ENCODE results near the gene TMEM54. TPM values are rescaled to one million over a fixed set of nuclear protein-coding genes. Genes with fewer than 3 reads are reported as not detected.

The TMEM54 gene
- total RNA-seq, 2 donors from 2014 or later: 40.2 to 41.2 TPM

DNA sequence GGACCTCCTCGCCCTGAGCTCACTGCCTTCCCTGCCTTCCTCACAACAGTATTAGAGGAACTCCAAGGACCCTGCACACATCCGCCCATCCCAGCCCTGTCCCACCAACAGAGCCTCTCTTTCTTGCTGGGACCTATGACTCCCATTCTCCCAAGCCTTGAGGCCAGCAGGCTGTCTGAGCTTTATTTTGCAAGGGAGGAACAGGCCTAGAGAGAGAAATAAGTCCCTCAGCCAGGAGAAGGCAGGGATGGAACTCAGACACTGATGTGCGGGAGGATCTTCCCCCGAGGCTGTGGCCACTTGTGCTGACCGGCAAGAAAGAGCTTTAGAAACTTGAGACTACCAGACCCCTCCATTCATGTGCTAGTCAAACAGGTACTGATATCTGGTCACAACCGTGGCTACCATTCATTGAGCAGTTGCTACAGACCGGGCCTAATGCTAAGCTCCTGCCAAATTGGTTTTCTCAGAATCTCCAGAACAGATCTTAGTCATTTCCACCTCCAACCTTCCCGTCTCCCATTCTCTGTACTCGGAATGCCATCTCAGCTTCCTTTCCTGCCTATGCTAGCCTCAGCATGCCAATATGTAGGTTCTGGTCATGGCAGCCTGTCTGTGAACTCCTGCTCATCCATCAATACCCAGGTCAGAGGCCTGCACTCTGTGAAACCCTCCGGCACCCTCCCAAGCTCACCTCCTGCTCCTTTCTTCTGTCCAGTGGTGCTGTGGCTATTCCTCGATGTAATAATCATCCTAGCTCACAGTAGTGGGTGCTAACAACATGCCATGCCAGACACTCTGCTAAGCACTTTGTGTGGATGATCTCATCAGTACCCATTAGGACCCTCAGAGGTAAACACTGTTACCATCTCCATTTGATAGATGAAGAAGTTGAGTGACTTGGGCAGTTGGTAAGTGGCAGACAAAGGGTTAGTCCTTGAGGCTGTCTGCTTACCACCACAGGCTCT is 3.8 kb downstream of the TMEM54 start:
- TF ChIP-seq POLR2A (IDR thresholded peaks at IDR 0.05): no peak
- TF ChIP-seq, protein P1, sequence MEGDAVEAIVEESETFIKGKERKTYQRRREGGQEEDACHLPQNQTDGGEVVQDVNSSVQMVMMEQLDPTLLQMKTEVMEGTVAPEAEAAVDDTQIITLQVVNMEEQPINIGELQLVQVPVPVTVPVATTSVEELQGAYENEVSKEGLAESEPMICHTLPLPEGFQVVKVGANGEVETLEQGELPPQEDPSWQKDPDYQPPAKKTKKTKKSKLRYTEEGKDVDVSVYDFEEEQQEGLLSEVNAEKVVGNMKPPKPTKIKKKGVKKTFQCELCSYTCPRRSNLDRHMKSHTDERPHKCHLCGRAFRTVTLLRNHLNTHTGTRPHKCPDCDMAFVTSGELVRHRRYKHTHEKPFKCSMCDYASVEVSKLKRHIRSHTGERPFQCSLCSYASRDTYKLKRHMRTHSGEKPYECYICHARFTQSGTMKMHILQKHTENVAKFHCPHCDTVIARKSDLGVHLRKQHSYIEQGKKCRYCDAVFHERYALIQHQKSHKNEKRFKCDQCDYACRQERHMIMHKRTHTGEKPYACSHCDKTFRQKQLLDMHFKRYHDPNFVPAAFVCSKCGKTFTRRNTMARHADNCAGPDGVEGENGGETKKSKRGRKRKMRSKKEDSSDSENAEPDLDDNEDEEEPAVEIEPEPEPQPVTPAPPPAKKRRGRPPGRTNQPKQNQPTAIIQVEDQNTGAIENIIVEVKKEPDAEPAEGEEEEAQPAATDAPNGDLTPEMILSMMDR (IDR thresholded peaks at IDR 0.05): no peak
- DNase-seq (no peak), ATAC-seq (no peak)
- 84 to 87% methylated on average over 11 of the region's 11 CpGs for WGBS, 2 donors
- Histone ChIP-seq H3K4me1 (peaks cover 28% of the 10 kb centered on the region), H3K36me3 (replicated peaks in 1 of 2; ENCODE audit: insufficient read depth in 1 of 2, low read depth in 2 of 2) (no peaks in the 10 kb centered on the region), H3K27me3 (no peaks in the 10 kb centered on the region), H3K4me3 (no peak overlapping the region), H3K9me3 (no peaks in the 10 kb centered on the region), H3K27ac (no peak overlapping the region)
- intact Hi-C loops (cut with DNase I): no loop called here

DNA sequence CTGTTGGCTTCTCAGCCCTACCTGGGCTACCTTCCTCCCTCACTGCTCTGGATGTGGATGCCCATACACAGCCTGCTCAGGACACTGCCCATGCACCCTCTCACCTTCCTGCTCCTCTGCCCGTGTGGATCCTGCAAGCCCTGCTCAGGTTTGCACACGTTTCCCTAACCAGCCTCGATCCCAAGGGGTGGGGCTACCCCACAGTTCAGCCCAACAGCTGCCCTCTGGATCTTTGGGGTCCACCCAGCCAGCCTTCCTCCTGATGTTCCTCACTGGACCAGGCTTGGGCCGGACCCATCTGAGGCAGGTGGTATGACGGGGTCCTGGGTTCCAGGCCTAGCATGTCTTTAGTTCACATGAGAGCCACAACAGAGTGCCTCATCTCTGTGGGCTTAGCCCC is 4.7 kb downstream of the TMEM54 start:
- no peaks in the 10 kb centered on the region for H3K27me3 ChIP-seq

DNA sequence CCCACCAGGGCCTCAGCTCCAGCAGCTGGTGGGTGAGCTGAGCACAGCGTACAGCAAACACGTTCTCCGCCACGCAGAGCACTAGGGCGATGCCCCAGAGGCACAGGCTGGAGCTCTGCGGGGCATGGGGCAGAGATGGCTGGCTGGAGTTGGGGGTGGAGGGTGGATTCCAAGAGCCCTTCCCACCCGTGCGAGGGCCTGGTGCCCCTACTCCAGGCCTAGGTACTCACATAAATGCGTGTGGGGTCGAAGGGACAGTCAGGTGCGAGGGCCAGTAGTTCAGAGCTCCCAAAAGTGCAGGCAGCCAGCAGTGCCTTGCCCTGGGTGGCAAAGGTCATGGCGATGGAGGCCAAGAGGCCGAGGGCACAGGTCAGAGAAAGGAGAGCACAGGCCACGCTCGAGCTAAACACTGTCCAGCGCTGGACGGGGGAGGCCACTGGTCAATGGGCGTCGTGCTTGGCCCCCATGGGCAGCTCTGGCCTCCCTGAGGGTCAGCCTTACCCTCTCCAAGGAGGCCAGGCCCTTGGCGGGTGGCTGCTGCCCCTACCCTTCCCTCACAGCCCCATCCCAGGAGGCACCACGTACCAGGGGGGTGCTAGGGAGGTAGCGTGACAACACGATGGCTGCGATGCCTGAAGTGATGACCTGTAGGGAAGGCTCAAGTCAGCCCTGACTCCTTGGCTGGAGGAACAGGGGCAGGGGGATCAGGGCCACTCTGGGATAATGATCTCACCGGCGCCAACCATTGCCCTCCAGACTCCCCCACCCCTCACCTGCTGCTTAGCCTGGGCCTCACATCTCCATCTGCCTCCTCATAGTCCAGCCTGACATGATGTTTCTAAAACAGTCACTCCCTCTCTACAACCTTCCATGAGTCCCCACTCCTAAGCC is 5.6 kb downstream of the TMEM54 start:
- no peak overlapping the region for H3K27ac ChIP-seq
- peaks cover 21% of the 10 kb centered on the region for H3K4me1 ChIP-seq
- no peaks in the 10 kb centered on the region for H3K9me3 ChIP-seq
- no peak for DNase-seq
- no peak for ATAC-seq
- no peak for TF ChIP-seq POLR2A (IDR thresholded peaks at IDR 0.05)
- TF ChIP-seq, protein P1 (IDR thresholded peaks at IDR 0.05): no peak
- no peak overlapping the region for H3K4me3 ChIP-seq
- intact Hi-C loops (cut with DNase I): no loop called here
- no peaks in the 10 kb centered on the region for H3K27me3 ChIP-seq
- WGBS, 2 donors: 95% methylated on average over 18 to 26 of the region's 26 CpGs
- H3K36me3 ChIP-seq (replicated peaks in 1 of 2; ENCODE audit: insufficient read depth in 1 of 2, low read depth in 2 of 2): no peaks in the 10 kb centered on the region

More for the DNA sequence above, 4.7 kb downstream of the TMEM54 start:
- no peak overlapping the region for H3K4me3 ChIP-seq
- H3K36me3 ChIP-seq (replicated peaks in 1 of 2; ENCODE audit: insufficient read depth in 1 of 2, low read depth in 2 of 2): no peaks in the 10 kb centered on the region
- H3K9me3 ChIP-seq: no peaks in the 10 kb centered on the region
- 20 to 82% methylated on average over 1 to 5 of the region's 5 CpGs for WGBS, 2 donors
- TF ChIP-seq POLR2A (IDR thresholded peaks at IDR 0.05): no peak
- TF ChIP-seq, protein P1 (IDR thresholded peaks at IDR 0.05): no peak
- ATAC-seq (no peak), DNase-seq (no peak)
- H3K27ac ChIP-seq: no peak overlapping the region
- peaks cover 25% of the 10 kb centered on the region for H3K4me1 ChIP-seq
- intact Hi-C loops (cut with DNase I): no loop called here

DNA sequence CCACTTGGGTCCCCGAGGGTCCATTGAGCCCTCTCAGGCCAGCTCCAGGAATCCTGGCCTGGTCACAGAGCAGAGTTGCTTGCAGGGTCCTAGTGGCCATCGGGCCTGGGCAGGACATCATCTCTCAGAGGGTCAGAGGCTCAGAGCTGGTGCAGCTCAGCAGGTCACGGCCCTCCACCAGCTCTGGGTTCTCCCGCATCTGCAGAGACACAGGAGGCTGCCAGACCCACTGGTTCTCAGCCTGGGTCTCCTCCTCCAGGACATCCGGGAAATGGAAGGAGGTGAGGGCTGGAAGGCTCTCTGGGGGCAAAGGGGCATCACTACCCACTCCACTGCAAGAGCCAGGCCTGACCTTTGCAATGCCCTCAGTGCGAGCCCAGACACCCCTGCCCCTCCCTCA is 6.5 kb downstream of the TMEM54 start:
- DNase-seq (no peak), ATAC-seq (no peak)
- 80 to 90% methylated on average over 2 to 6 of the region's 6 CpGs for WGBS, 2 donors
- H3K36me3 ChIP-seq (replicated peaks in 1 of 2; ENCODE audit: insufficient read depth in 1 of 2, low read depth in 2 of 2): no peaks in the 10 kb centered on the region
- no peaks in the 10 kb centered on the region for H3K9me3 ChIP-seq
- no peak overlapping the region for H3K4me3 ChIP-seq
- H3K27me3 ChIP-seq: no peaks in the 10 kb centered on the region
- intact Hi-C loops (cut with DNase I): no loop called here
- no peak for TF ChIP-seq POLR2A (IDR thresholded peaks at IDR 0.05)
- TF ChIP-seq, protein P1 (IDR thresholded peaks at IDR 0.05): no peak
- H3K4me1 ChIP-seq: peaks cover 14% of the 10 kb centered on the region
- no peak overlapping the region for H3K27ac ChIP-seq
